GM18517 (cell line): ENCODE measurements around the gene TGFBI.

Source experiments
- ATAC-seq: cut with Tn5 transposase; IDR thresholded peaks from one replicate; pipeline ENCODE4 v1.9.1; 2021; ENCODE audit warnings: mild to moderate bottlenecking, moderate library complexity; ENCODE audit not compliant: unreplicated experiment

The TGFBI gene

GRCh38 chr5:136028782-136029742, at the start of gene TGFBI:
Gene TGFBI, plus strand, starts transcription at chr5:136028988. Its CDS starts 68 bp downstream, at chr5:136029056.
- ATAC-seq, result no peak

- ATAC-seq, result no peak
These were observed 49.8 kb upstream of the TGFBI start for GRCh38 chr5:135978993-135979392.

DNA sequence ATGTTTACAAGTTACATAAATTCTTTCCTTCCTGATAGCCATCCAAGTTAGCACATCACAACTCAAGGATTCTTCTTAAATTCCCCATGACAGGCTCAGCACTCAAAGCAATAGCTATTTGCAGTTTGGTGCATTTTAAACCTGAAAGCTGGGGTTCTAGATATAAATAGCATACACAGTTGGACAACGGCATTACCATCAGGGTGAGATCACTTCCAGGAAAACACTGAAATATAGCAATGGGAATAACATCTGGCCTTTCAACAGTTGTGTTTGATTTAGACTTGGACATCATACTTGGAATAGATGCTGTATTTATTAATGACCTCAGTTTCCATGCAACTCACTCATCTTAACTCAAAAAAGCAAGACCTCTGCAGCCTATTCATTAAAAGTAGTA, 49.3 kb upstream of the TGFBI start:
- no peak for ATAC-seq

DNA sequence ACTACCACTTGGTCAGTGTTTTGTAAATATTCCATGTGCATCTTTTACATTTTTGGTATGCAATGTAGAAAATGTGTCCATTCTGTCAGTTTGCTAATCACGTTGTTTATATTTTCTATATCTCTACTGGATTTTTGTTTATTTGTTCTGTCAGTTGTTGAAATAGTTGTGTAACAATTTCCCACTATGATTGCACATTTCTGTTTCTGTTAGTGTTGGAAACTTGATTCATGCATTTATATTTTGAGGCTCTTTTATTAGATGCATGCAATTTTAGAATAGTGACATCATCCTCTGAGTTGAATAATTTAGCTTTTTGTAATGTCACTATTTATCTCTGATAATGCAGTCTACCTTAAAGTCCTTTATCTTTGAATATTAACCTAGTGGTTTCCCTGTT, 48.2 kb upstream of the TGFBI start:
- no peak for ATAC-seq

GRCh38 chr5:135985951-135986350, 42.8 kb upstream of the TGFBI start:
- ATAC-seq, result no peak

- ATAC-seq, result no peak
These were observed 42.4 kb upstream of the TGFBI start for GRCh38 chr5:135986401-135986800.

DNA sequence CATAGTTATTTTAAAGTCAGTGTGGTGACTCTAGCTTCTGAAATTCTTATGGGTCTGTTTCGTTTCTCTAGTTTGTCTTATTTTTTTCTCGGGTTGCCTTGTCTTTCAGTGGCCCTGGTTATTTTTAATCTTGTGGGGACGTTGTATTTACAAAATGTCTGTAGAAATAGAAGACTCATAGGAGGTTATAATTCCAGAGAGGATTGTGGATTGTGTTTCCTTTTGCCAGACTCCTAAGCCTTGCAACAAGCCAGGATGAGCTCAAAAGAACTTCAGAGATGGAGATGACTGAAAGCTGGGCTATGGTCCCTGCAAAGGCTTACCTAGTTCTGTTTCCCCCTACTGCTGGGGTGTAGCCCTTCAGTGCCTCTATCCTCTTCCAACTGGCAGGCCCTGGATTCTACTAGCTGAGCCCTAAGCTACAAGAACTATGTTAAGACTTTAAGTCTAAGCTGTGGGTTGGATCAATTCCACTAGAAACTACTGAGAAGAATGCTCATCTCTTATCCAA, 41.8 kb upstream of the TGFBI start:
- no peak for ATAC-seq

- ATAC-seq, result no peak
These were observed 40.2 kb upstream of the TGFBI start for GRCh38 chr5:135988546-135988945.

DNA sequence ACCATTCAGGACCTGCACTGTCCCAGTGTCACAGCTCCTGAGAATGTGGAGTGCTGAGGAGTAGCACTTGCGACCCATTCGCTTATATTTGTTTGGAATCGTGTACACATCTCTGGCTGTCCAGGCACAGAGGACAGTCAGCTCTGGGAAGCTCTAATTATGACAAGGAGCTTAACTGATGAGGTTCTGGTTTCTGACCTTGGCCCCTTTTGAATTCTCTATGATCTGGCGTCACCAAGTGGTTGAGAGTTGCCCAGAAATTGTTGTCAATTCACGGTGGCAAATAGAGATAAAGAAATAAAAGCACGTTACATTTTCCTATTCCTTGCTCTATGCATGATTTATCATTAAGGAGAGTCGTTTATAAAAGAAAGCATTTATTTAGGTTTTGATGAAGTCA, 39.1 kb upstream of the TGFBI start:
- no peak for ATAC-seq

DNA sequence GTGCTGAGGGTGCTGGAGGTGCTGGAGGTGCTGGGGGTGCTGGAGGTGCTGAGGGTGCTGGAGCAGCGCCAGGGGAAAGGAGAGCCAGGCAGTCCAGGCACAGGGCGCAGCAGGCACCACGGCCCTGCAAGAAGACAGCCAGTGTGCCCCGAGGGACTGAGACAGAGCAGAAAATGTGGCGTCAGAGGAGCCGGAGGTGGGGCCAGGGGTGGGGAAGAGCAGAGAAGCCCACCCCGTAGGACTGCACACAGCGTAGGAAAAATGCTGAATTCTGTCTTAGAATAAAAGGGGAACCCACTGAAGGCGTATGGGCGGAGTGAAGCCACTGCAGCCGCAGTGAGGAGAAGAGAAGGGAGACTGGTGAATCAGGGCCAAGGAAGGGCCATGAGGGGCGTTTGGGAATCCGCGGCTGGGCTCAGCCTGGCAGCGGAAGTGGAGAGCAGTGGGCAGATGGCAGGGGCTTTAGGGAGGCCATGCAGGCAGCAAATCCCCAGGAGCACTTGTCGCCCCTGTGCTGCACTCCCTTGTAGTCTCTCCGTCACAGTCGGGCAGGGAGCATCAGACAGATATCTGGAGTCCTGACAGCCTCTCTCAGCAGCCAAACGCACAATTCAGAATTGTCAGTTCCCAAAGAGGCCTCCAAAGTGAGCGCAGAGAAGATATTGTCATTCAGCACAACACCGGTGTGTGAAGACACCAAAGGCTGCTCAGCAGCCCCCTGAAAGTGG, 38.1 kb upstream of the TGFBI start:
- ATAC-seq, result no peak

- no peak for ATAC-seq
These were observed 37.4 kb upstream of the TGFBI start for GRCh38 chr5:135991429-135991828.

GRCh38 chr5:135993335-135993879, 35.4 kb upstream of the TGFBI start:
- ATAC-seq, result no peak

- ATAC-seq, result no peak
These were observed 34.7 kb upstream of the TGFBI start for GRCh38 chr5:135993880-135994636.

- ATAC-seq, result no peak
These were observed 32.8 kb upstream of the TGFBI start for GRCh38 chr5:135995976-135996375.

- ATAC-seq, result no peak
These were observed 32.2 kb upstream of the TGFBI start for GRCh38 chr5:135996611-135997010.

GRCh38 chr5:135997673-135998335, 31.0 kb upstream of the TGFBI start:
- no peak for ATAC-seq

GRCh38 chr5:135998889-135999288, 29.9 kb upstream of the TGFBI start:
- ATAC-seq, result no peak

DNA sequence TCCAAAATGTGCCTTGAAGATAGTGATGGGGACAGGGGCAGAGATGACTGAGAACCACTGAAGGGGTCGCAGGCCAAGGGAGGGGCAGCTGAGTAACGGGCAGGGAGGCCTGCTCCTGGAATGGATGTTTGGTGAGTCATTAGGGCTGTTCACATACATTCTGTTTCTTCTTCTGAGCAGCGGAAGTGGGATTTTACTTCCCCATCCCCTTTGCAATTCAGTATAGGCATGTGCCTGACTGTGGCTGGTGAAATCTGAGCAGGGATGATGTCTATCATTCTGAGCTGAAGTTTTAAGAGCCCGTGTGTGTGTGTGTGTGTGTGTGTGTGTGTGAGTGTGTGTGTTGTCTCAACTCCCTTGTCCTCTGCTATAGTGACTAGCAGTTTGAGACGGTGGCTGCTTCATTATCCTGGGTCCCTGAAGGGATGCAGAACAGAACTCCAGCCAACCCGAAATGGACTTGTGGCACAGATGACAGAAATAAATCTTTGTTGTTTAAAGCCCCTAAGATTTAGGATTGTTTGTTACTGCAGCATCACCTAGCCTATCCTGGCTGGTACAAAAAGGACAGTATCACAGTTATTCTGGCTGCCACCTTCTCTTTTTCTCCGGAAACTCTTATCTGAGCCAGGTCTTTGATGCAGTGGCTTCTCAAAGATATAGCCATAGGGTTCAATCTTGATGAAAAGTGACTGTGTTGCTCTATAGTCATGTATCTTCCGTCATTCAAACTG, 29.2 kb upstream of the TGFBI start:
- ATAC-seq, result no peak

- no peak for ATAC-seq
These were observed 28.6 kb upstream of the TGFBI start for GRCh38 chr5:136000147-136000546.

GRCh38 chr5:136000932-136001331, 27.9 kb upstream of the TGFBI start:
- no peak for ATAC-seq
